ENCODE results near the gene MYL6. TPM values are rescaled to one million over a fixed set of nuclear protein-coding genes. Genes with fewer than 3 reads are reported as not detected.
"Not testable (repeated sequence)": the region's sequence is repeated elsewhere in the genome, so short reads cannot be mapped to it uniquely, and the experiment has no call there.

The MYL6 gene
- total RNA-seq, 1 donor from 2014 or later, result 792 TPM

DNA sequence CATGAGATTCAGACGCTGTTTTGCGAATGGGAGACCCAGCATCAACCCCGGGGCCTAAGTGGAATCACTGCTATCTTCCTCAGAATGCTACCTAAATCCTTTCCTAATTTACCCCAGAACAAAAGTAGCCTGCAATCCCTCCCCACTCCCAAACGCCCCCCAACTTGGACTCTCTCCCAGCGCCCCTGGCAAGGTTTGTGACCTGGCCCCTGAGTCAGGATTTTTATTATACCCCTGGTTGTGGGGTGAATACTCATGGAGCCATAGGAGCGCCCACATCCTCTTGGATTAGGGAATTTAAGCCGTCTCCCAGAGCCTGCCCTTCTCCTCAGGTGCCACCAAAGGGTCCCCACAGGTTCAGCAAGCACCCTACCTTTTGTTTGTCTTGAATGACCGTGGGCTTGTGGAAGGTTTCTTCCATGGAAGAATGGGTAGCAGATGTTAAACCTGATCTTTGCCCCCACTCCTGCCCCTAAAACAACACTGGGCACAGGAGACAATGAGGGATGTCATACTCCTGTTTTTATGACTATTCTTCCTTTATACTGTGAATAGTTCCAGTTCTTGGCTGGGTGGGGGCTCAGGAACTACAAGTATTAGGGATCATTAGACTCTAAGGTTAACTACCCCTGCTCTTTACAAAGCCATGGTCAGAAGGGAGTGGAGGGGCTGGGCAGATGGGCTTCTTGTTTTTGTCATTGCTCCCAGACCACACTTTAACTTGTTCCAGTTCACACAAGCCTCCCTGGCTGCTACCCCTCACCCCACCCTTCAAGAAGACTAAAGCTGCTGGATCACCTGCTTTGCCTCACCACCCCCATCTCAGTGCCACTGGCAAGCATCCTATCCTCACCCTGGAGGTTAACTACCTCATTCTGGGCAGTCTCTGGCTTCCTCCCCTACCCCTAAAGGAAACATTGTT, 5.1 kb upstream of the MYL6 start:
- DNase-seq (ENCODE audit: low spot score), result no peak
- intact Hi-C loops (cut with DNase I), result loop anchor here (2.0 kb wide), 1 partner anchor 24 kb away; the partner anchor contains the start of gene ESYT1

DNA sequence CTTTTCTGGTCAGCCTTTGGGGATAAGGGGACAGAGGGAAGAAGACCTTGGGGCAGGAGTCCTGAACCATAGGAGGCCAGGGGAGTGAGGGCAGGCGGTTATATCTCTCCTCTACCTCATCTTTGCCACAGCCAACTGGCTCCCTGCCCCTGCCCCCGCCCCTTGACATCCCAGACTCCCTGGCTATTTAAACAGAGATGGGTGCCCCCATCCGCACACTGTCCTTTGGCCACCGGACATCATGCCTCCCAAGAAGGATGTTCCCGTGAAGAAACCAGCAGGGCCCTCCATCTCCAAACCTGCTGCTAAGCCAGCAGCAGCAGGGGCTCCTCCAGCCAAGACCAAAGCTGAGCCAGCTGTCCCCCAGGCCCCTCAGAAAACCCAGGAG, 4.5 kb upstream of the MYL6 start:
- intact Hi-C loops (cut with DNase I), result loop anchor here (2.0 kb wide), 1 partner anchor 25 kb away; the partner anchor contains the start of gene ESYT1
- no peak for DNase-seq (ENCODE audit: low spot score)

DNA sequence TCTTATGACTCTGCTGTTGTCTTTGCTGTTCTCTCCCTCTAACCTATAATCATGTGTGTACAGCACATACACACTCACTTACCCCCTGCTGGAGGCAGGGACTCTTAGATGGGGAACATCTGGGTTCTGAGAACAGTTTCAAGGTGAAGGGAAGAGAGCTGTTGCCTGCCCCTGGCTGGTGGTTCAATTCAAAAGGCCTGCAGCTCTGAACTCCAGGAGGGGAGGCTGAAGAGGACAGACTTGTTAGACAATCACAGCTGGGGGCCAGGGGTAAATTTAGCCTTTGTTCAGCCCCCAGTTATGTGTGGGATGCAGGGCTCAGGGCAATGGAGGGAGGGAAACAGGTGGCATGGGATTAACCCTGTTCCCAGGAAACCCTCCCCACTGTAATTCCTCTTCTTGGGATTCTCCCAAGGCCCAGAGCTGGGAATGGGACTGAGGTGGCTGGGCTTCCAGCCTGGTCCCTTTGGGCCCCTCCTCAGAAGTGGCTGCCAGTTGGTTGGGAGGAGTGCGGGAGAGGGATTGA, 3.9 kb upstream of the MYL6 start:
- no peak for DNase-seq (ENCODE audit: low spot score)
- intact Hi-C loops (cut with DNase I), result no loop called here

DNA sequence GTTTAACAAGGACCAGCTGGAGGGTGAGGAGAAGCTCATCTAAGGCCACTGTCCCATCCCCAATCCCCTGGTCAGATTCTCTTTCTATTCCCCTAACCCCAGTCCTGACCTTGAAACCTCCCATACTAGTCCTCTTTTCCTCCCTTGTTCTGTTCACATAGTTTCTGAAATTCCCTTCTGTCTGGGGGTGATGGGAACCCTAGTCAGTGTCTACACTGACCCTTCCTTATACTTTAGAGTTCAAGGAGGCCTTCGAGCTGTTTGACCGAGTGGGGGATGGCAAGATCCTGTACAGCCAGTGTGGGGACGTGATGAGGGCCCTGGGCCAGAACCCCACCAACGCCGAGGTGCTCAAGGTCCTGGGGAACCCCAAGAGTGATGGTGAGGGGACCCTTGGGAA, 3.3 kb upstream of the MYL6 start:
- intact Hi-C loops (cut with DNase I), result no loop called here

DNA sequence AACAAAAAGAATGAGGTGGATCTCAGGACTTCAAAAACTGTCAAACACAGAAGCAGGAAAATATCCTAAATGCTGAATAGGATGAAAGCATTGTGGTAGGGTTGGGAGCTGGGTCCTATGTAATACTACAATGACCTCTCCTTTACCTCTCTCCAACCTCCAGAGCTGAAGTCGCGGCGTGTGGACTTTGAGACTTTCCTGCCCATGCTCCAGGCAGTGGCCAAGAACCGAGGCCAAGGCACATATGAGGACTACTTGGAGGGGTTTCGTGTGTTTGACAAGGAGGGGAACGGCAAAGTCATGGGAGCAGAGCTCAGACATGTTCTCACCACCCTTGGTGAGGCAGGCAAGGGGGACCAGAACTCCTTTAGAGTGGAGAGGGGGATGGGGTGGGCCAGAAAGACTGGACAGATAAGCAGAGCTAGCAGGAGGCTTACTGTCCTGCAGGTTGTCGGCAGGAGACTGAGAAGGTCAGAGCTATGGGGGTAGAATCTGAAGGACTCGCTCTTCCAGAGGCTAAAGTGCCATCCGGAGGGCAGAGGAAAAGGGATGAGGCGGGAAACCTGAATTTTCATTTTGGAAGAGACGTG, 2.8 kb upstream of the MYL6 start:
- no peak for DNase-seq (ENCODE audit: low spot score)
- intact Hi-C loops (cut with DNase I), result no loop called here

More for the DNA sequence above, 3.3 kb upstream of the MYL6 start:
- DNase-seq (ENCODE audit: low spot score), result no peak

DNA sequence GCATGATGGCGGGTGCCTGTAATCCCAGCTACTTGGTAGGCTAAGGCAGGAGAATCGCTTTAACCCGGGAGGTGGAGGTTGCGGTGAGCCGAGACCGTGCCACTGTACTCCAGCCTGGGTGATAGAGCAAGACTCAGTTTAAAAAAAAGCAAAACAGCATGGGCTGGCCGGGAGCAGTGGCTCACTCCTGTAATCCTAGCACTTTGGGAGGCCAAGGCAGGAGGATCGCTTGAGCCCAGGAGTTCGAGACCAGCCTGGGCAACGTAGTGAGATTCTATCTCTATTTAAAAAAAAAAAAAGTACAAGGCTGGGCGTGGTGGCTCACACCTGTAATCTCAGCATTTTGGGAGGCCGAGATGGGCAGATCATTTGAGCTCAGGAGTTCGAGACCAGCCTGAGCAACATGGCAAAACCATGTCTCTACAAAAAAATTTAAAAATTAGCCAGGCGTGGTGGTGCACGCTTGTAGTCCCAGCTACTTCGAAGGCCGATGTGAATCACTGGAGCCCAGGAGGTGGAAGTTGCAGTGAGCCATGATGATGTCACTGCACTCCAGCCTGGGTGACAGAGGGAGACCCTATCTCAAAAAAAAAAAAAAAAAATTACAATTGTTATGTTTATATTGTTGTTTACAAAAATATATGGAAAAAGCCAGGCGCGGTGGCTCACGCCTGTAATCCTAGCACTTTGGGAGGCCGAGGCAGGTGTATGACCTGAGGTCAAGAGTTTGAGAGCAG, 1.5 kb upstream of the MYL6 start:
- DNase-seq (ENCODE audit: low spot score); intact Hi-C loops (cut with DNase I): not testable (repeated sequence)

DNA sequence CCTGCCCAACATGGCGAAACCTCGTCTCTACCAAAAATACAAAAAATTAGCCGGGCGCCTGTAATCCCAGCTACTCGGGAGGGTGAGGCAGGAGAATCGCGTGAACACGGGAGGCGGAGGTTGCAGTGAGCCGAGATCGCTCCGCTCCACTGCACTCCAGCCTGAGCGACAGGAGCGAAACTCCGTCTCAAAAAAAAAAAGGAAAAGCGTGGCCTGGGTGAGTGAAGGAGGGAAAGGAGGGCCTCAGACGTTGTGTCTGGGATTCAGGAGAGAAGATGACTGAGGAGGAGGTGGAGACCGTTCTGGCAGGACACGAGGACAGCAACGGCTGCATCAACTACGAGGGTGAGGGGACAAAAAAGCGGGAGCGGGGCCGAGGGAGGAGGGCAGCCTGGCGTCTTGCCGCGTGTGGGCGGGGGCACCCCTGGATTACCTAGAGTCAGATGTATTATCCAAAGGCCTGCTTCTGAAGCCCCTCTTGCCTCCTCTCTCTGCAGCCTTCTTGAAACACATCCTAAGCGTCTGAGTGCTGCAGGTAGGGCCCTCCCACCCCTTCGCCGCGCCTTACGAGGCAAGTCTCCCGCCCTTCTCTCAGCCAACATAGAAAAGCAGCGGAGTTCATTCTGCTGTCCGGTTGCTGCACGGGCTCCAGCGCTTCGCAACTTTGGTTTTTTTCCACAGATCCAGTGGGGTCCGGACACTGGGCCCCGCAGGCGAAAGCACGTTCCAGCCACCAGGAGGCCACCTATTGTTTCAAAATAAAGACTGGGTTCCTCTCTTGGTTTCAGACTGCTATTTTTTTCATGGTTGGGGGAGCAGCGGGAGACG, 744 bp upstream of the MYL6 start:
- DNase-seq (ENCODE audit: low spot score), result peak; percentile 80
- intact Hi-C loops (cut with DNase I), result loop anchor here (2.0 kb wide), 3 partner anchors 31 to 39 kb away; partner anchors contain the start of genes SMARCC2 and ZC3H10

DNA sequence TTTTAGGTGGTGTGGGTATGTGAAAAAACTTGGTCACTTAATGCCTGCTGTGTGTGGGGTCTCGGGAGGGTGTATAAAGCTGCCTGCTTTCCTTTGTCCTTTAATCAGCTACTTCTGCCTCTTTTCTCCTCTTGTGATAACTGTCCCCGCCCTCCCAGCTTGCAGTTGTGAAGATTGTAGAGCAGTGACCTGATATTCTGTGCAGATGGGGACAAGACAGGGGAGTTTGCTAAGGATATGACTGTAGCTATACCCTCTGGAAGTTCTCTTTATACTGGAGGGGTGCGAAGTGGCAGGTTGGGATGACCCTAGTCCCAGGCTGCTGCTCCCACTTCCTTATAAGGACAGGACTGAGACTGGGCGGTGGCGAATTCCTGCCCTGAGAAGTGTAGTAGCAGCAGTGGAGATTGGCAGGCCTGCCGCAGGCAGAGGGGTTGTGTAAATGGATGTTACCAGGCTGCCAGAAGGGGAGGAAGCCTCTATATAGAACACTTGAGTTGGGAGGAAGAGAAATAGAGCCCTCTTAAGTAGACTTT, 835 bp downstream of the MYL6 start:
- intact Hi-C loops (cut with DNase I), result loop anchor here (2.0 kb wide), 3 partner anchors 30 to 40 kb away; partner anchors contain the start of genes SMARCC2 and ZC3H10
- DNase-seq (ENCODE audit: low spot score), result peak; percentile 92

DNA sequence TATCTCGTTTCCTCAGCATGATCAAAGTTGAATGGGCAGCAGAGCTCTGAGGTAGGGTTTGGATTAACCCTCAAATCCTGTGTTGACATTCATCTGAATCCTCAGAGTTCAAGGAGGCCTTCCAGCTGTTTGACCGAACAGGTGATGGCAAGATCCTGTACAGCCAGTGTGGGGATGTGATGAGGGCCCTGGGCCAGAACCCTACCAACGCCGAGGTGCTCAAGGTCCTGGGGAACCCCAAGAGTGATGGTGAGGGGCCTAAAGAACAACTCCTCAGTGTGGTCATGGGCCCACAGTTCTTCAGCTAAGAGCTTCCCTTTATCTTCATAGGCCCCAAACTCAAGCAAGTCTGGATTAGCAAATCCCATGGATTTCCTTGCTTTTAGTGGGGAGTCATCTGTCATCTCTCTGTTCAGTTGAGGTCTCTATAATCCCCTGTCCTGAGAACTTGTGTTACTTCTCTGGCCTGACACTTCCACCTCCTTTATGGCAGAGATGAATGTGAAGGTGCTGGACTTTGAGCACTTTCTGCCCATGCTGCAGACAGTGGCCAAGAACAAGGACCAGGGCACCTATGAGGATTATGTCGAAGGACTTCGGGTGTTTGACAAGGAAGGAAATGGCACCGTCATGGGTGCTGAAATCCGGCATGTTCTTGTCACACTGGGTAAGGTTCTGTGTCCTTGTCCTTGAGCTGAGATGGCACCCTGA, 1.5 kb downstream of the MYL6 start:
- DNase-seq (ENCODE audit: low spot score), result no peak
- intact Hi-C loops (cut with DNase I), result loop anchor here (2.0 kb wide), 3 partner anchors 29 to 41 kb away; partner anchors contain the start of genes SMARCC2 and ZC3H10

DNA sequence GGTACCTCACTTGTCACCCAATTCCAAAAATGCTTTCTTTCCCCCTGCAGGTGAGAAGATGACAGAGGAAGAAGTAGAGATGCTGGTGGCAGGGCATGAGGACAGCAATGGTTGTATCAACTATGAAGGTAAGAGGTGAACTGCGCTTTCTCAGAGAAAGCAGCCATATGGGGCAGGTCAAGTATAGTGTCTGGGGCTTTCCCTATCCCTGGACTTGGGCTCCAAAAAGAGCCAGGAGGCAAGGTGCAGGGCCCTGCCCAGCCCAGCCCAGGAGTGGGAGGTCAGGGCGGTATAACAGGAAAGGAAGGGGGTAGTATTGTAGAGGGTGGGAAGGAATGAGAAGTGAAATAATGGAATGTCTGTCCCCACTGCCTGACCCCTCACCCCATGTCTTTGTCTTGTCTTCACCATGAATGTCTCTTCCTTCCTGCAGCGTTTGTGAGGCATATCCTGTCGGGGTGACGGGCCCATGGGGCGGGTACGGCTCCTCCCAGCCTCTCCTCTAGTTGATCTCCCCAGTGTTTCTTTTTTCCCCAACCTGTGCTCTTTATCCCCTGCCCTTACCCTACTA, 2.1 kb downstream of the MYL6 start:
- intact Hi-C loops (cut with DNase I), result no loop called here
- DNase-seq (ENCODE audit: low spot score), result no peak

DNA sequence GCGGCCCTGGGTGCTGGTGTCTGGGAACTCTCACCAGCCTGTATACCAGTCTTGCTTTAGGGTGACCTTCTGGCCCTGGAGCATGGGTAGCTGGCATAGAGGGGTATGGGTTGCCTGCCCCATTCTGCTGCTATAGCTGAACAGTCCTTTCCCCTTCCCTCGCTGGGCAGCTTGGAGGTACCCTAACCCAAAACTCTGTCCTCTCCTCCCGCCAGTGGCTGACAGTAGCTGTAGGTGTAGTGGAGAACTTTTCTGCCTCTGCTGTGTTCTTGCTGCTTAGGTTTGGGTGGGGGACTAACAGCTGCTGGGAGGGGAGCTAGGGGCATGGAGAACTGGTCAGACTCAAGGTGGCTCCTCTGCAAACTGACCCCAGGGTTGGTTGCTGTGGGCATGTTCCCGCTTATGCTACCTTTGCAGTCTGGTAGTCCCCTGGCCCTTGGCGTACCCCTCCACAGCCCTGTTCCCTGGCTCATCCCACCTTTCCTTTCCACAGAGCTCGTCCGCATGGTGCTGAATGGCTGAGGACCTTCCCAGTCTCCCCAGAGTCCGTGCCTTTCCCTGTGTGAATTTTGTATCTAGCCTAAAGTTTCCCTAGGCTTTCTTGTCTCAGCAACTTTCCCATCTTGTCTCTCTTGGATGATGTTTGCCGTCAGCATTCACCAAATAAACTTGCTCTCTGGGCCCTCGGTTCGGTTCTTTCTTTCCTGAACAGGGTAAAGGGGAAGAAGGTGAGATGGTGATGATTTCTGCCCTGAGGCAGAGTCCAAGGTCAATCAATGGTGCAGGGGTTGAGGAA, 2.9 kb downstream of the MYL6 start:
- DNase-seq (ENCODE audit: low spot score), result no peak
- intact Hi-C loops (cut with DNase I), result no loop called here

DNA sequence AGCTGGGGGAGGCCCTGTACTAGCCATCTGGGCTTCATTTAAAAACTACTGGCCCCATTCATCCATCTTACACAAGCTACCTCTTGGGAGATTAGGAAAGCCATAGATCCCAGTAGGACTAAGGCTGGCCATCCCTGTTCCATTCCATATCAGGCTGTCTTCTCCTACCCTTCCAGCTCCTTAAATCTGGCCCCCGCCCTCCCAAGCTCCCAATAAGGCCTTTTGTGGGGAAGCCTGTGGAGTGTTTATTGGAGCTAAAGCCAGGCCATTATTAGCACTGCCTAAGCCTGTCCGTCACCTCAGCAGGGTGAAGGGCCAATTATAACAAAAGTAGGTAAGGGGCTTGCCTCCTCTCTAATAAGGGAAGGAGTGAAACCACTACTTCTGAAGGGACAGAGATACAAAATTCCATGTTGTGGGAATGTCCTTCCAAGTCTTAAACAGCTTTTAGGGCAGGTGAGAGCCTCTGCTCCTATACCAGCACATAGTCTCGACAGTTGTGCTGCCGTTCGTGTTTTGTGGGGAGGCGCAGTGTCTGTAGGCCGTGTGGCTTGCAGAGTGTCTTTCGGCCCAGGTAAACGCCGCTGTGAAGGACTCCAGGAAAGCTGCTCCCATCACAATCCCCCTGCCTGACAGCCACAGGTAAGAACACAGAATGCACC, 3.7 kb downstream of the MYL6 start:
- intact Hi-C loops (cut with DNase I), result no loop called here
- DNase-seq (ENCODE audit: low spot score), result no peak

DNA sequence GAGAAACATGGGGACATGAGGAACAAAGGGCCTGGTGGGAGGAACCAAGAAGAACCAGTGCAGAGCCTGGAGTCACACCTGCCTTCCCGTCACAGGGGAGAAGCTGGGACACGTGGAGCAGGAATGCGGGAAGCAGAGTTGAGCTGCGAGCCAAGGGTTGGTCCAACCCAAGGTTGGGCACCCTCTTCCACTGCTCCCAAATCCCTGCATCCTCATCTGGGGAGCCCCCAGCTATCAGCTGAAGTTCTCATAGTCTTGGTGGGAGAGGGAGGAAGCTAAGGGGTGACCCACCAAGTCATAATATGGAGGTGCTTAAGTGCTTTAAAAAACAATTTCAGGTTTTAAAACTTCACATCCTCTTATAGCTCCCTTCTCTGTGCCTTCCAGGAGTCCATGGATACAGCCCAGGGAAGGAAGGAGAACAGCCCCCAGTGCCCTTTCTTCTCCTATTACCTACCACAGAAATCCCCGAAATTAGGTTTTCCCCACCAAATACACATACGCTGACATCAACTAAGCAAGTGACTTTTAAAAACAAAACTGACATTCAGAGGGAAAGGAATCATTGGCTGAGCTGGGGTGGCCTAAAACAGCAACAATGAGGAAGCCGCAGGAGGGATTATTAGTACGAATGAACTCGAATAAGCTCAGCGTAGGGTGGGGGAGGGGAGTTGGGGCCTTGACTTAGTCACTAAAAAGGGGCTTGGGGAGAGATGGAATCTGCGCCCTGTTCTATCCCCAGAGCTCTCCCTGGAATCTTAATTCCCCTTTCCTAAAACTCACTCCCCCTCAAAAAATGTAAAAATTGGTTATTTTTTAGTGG, 4.5 kb downstream of the MYL6 start:
- DNase-seq (ENCODE audit: low spot score), result no peak
- intact Hi-C loops (cut with DNase I), result no loop called here

DNA sequence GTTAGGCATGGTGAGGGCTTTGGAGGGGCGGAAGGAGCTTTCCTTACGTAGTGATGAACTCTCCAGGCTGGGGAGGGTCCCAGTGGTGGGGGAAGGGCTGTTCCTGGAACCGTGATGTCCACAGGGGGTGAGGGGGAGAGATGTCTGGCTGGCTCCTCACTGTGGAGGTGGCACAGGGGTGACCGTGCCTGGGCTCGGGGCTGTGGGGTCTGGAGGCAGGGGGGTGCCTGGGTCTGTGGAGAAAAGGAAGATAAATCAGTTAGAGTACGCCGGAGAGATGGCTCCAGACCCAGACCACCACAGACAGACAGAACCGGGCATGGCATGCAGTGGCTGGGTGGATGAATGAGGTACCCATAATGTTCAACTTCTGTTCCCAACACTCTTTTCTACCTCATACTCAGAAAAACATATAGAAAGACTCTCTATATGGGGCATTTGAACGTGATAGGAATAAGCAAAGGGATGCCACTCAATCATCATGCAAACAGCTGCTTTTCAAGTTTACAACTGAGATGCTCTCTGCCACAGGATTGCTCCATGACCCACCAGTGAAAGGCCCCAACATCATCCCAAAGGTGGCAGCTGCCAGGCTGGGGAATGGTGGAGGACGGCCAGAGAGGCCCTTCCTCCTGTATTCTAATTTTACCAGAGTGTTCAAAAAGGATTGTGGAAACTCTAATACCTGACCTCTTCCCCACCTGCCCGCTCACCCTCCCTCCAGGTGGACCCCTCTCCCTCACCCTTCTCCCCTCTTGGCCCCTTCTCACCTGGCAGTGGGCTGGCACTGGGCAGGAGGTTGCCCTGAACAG, 5.6 kb downstream of the MYL6 start:
- no peak for DNase-seq (ENCODE audit: low spot score)
- intact Hi-C loops (cut with DNase I), result no loop called here

DNA sequence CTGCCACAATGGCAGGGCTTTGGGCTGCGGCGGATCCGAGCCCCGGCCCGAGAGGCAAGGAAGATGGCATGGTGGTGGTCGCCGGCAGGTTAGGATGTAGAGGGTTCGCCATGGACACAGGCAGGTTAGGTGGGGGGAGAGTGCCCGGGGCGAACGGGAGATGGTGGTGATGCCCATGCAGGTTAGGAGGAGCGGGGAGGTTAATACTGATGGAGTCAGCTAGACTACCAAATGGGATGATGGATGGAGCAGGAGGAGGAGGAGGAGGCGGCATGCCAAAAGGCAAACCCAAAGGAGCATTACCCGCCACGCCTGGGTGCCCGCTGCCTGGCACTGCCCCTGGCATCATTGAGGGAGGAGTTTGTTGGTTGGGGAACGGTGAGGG, 6.2 kb downstream of the MYL6 start:
- intact Hi-C loops (cut with DNase I), result no loop called here
- DNase-seq (ENCODE audit: low spot score), result no peak

All from cardiac septum (tissue), 1 donor.